Progenitor cell of endocrine pancreas (in vitro differentiated cells): ENCODE results near the gene CDC42EP2. TPM values are rescaled to one million over a fixed set of nuclear protein-coding genes. Genes with fewer than 3 reads are reported as not detected.

Experiments
- DNase-seq: peaks from one replicate; pipeline ENCODE4 v3.0.0; 2021; ENCODE audit warnings: low spot score; ENCODE audit not compliant: unreplicated experiment
- H3K27ac Mint-ChIP-seq: 2 replicates; pipeline ENCODE4 v1.8.0; 2021; ENCODE audit warnings: mild to moderate bottlenecking, moderate library complexity, mixed read lengths
- H3K27me3 Mint-ChIP-seq: 2 replicates; pipeline ENCODE4 v1.8.0; 2021; ENCODE audit warnings: mixed read lengths
- H3K36me3 Mint-ChIP-seq: 2 replicates; pipeline ENCODE4 v1.8.0; 2022; ENCODE audit warnings: mixed read lengths; ENCODE audit not compliant: insufficient read depth
- H3K4me1 Mint-ChIP-seq: 2 replicates; pipeline ENCODE4 v1.8.0; 2021; ENCODE audit warnings: low read depth, mixed read lengths
- H3K4me3 Mint-ChIP-seq: 2 replicates; pipeline ENCODE4 v1.8.0; 2021; ENCODE audit warnings: low read depth, mild to moderate bottlenecking, moderate library complexity, mixed read lengths
- H3K9me3 Mint-ChIP-seq: 2 replicates; pipeline ENCODE4 v1.8.0; 2021; ENCODE audit warnings: low read depth, mixed read lengths
- CTCF ChIP-seq: fragments of 200-600 bp; sonication (generic); IDR thresholded peaks from one replicate; pipeline ENCODE4 v1.5.0; 2021; ENCODE audit warnings: antibody characterized with exemption, mild to moderate bottlenecking; ENCODE audit not compliant: unreplicated experiment
- total RNA-seq: library from RNA; stranded (reverse); gene quantifications from 2 replicates; pipeline ENCODE4 v1.2.1, GENCODE V29; 2021

The CDC42EP2 gene
- total RNA-seq, 1 donor from 2014 or later = 5.9 TPM

GRCh38 chr11:65304110-65304509 is 10.6 kb upstream of the CDC42EP2 start:
- Mint-ChIP-seq H3K27ac (no peak overlapping the region), H3K9me3 (no peaks in the 10 kb centered on the region), H3K27me3 (peaks cover 5% of the 10 kb centered on the region), H3K4me3 (no peak overlapping the region), H3K36me3 (no peaks in the 10 kb centered on the region), H3K4me1 (peaks cover 39% of the 10 kb centered on the region)
- no peak for TF ChIP-seq CTCF
- no peak for DNase-seq

GRCh38 chr11:65304613-65305012 is 10.1 kb upstream of the CDC42EP2 start:
- no peak for TF ChIP-seq CTCF
- Mint-ChIP-seq H3K9me3 (no peaks in the 10 kb centered on the region), H3K36me3 (no peaks in the 10 kb centered on the region), H3K27me3 (peaks cover 5% of the 10 kb centered on the region), H3K27ac (no peak overlapping the region), H3K4me1 (peaks cover 39% of the 10 kb centered on the region), H3K4me3 (no peak overlapping the region)
- DNase-seq = no peak

GRCh38 chr11:65305501-65306268 is 9.0 kb upstream of the CDC42EP2 start:
- H3K27me3 Mint-ChIP-seq = peaks cover 5% of the 10 kb centered on the region
- DNase-seq = no peak
- peaks cover 39% of the 10 kb centered on the region for H3K4me1 Mint-ChIP-seq
- H3K27ac Mint-ChIP-seq = peak overlapping the region; percentile 95
- peak; percentile 23 for TF ChIP-seq CTCF
- peak overlapping the region; percentile 2 for H3K4me3 Mint-ChIP-seq
- H3K9me3 Mint-ChIP-seq = no peaks in the 10 kb centered on the region
- no peaks in the 10 kb centered on the region for H3K36me3 Mint-ChIP-seq

GRCh38 chr11:65307298-65308229 is 7.1 kb upstream of the CDC42EP2 start:
- DNase-seq = no peak
- Mint-ChIP-seq H3K4me1 (peaks cover 28% of the 10 kb centered on the region), H3K27me3 (peaks cover 14% of the 10 kb centered on the region), H3K27ac (peak overlapping the region; percentile 4), H3K4me3 (no peak overlapping the region), H3K36me3 (no peaks in the 10 kb centered on the region), H3K9me3 (no peaks in the 10 kb centered on the region)
- no peak for TF ChIP-seq CTCF

GRCh38 chr11:65308281-65308891 is 6.3 kb upstream of the CDC42EP2 start:
- no peak for TF ChIP-seq CTCF
- Mint-ChIP-seq H3K36me3 (no peaks in the 10 kb centered on the region), H3K4me1 (peaks cover 27% of the 10 kb centered on the region), H3K27me3 (peaks cover 21% of the 10 kb centered on the region), H3K9me3 (no peaks in the 10 kb centered on the region), H3K27ac (no peak overlapping the region), H3K4me3 (no peak overlapping the region)
- no peak for DNase-seq
